ENCODE measurements around the gene P3H2. TPM values are rescaled to one million over a fixed set of nuclear protein-coding genes. Genes with fewer than 3 reads are reported as not detected.

Gene P3H2
- total RNA-seq, 1 donor from 2014 or later: 23.5 TPM

- H3K27me3 Mint-ChIP-seq: no peaks in the 10 kb centered on the region
- DNase-seq (ENCODE audit: extremely low spot score, unreplicated experiment): no peak
- H3K4me1 Mint-ChIP-seq (ENCODE audit: unreplicated experiment): peaks cover 5% of the 10 kb centered on the region
- H3K9me3 Mint-ChIP-seq: no peaks in the 10 kb centered on the region
- peaks cover 11% of the 10 kb centered on the region for H3K36me3 Mint-ChIP-seq
- no peak for TF ChIP-seq CTCF (conservative IDR thresholded peaks at IDR 0.05)
- no peak overlapping the region for H3K27ac Mint-ChIP-seq
- no peak overlapping the region for H3K4me3 Mint-ChIP-seq
These were observed 139.0 kb downstream of the P3H2 start for GRCh38 chr3:189981668-189982067.

GRCh38 chr3:189978753-189979152 lies 141.9 kb downstream of the P3H2 start:
- H3K27ac Mint-ChIP-seq: no peak overlapping the region
- no peaks in the 10 kb centered on the region for H3K9me3 Mint-ChIP-seq
- TF ChIP-seq CTCF (conservative IDR thresholded peaks at IDR 0.05): no peak
- no peak overlapping the region for H3K4me3 Mint-ChIP-seq
- DNase-seq (ENCODE audit: extremely low spot score, unreplicated experiment): no peak
- H3K4me1 Mint-ChIP-seq (ENCODE audit: unreplicated experiment): peaks cover 12% of the 10 kb centered on the region
- H3K36me3 Mint-ChIP-seq: peaks cover 18% of the 10 kb centered on the region
- no peaks in the 10 kb centered on the region for H3K27me3 Mint-ChIP-seq

- no peak for DNase-seq (ENCODE audit: extremely low spot score, unreplicated experiment)
- Mint-ChIP-seq H3K9me3 (no peaks in the 10 kb centered on the region), H3K4me3 (no peak overlapping the region), H3K27ac (no peak overlapping the region), H3K4me1 (ENCODE audit: unreplicated experiment) (peaks cover 12% of the 10 kb centered on the region), H3K36me3 (peaks cover 25% of the 10 kb centered on the region), H3K27me3 (no peaks in the 10 kb centered on the region)
- TF ChIP-seq CTCF (conservative IDR thresholded peaks at IDR 0.05): no peak
These were observed 143.5 kb downstream of the P3H2 start for GRCh38 chr3:189977174-189977573.

GRCh38 chr3:189975391-189975990 lies 145.2 kb downstream of the P3H2 start:
- Mint-ChIP-seq H3K36me3 (peaks cover 31% of the 10 kb centered on the region), H3K4me3 (no peak overlapping the region), H3K27ac (no peak overlapping the region), H3K9me3 (no peaks in the 10 kb centered on the region), H3K27me3 (no peaks in the 10 kb centered on the region), H3K4me1 (ENCODE audit: unreplicated experiment) (peaks cover 7% of the 10 kb centered on the region)
- no peak for TF ChIP-seq CTCF (conservative IDR thresholded peaks at IDR 0.05)
- no peak for DNase-seq (ENCODE audit: extremely low spot score, unreplicated experiment)

GRCh38 chr3:189974359-189974758 lies 146.3 kb downstream of the P3H2 start:
- DNase-seq (ENCODE audit: extremely low spot score, unreplicated experiment): no peak
- H3K9me3 Mint-ChIP-seq: no peaks in the 10 kb centered on the region
- TF ChIP-seq CTCF (conservative IDR thresholded peaks at IDR 0.05): no peak
- H3K4me3 Mint-ChIP-seq: no peak overlapping the region
- H3K27me3 Mint-ChIP-seq: no peaks in the 10 kb centered on the region
- peaks cover 36% of the 10 kb centered on the region for H3K36me3 Mint-ChIP-seq
- H3K27ac Mint-ChIP-seq: no peak overlapping the region
- H3K4me1 Mint-ChIP-seq (ENCODE audit: unreplicated experiment): peaks cover 7% of the 10 kb centered on the region
